ENCODE measurements around the gene SELENOF.

The SELENOF gene

GRCh38 chr1:86913896-86914600 lies at the start of gene SELENOF:
TSS of gene SELENOF (minus strand) at chr1:86914126. CDS start at chr1:86914111, 15 bp downstream.
- DNase-seq: peak; percentile 99
- H3K36me3 ChIP-seq: peaks cover 15% of the 10 kb centered on the region
- peak within 1 kb of the TSS; percentile 94 for H3K27ac ChIP-seq

GRCh38 chr1:86960548-86960947 lies 46.6 kb upstream of the SELENOF start:
- no peak overlapping the region for H3K27ac ChIP-seq
- no peaks in the 10 kb centered on the region for H3K36me3 ChIP-seq
- no peaks in the 10 kb centered on the region for H3K27me3 ChIP-seq (ENCODE audit: insufficient read depth, low read depth, severe bottlenecking)
- no peak overlapping the region for H3K4me3 ChIP-seq (ENCODE audit: low read depth, low read length)
- DNase-seq: no peak
- H3K9me3 ChIP-seq (ENCODE audit: severe bottlenecking): no peaks in the 10 kb centered on the region
- TF ChIP-seq CTCF (IDR thresholded peaks at IDR 0.05; ENCODE audit: low read depth, low read length): no peak

More at GRCh38 chr1:86913896-86914600, at the start of gene SELENOF:
- Histone ChIP-seq H3K4me3 (ENCODE audit: low read depth, low read length) (peak within 1 kb of the TSS; percentile 97), H3K9me3 (ENCODE audit: severe bottlenecking) (no peaks in the 10 kb centered on the region), H3K27me3 (ENCODE audit: insufficient read depth, low read depth, severe bottlenecking) (no peaks in the 10 kb centered on the region)
- no peak for TF ChIP-seq CTCF (IDR thresholded peaks at IDR 0.05; ENCODE audit: low read depth, low read length)

GRCh38 chr1:86957221-86957620 lies 43.3 kb upstream of the SELENOF start:
- no peak overlapping the region for H3K27ac ChIP-seq
- no peaks in the 10 kb centered on the region for H3K36me3 ChIP-seq
- no peak for DNase-seq
- TF ChIP-seq CTCF (IDR thresholded peaks at IDR 0.05; ENCODE audit: low read depth, low read length): no peak
- no peaks in the 10 kb centered on the region for H3K9me3 ChIP-seq (ENCODE audit: severe bottlenecking)
- H3K27me3 ChIP-seq (ENCODE audit: insufficient read depth, low read depth, severe bottlenecking): no peaks in the 10 kb centered on the region
- no peak overlapping the region for H3K4me3 ChIP-seq (ENCODE audit: low read depth, low read length)

GRCh38 chr1:86956221-86956620 lies 42.3 kb upstream of the SELENOF start:
- Histone ChIP-seq H3K27ac (no peak overlapping the region), H3K4me3 (ENCODE audit: low read depth, low read length) (no peak overlapping the region), H3K36me3 (no peaks in the 10 kb centered on the region), H3K9me3 (ENCODE audit: severe bottlenecking) (no peaks in the 10 kb centered on the region), H3K27me3 (ENCODE audit: insufficient read depth, low read depth, severe bottlenecking) (no peaks in the 10 kb centered on the region)
- no peak for TF ChIP-seq CTCF (IDR thresholded peaks at IDR 0.05; ENCODE audit: low read depth, low read length)
- no peak for DNase-seq

- H3K9me3 ChIP-seq (ENCODE audit: severe bottlenecking): no peaks in the 10 kb centered on the region
- no peak overlapping the region for H3K4me3 ChIP-seq (ENCODE audit: low read depth, low read length)
- TF ChIP-seq CTCF (IDR thresholded peaks at IDR 0.05; ENCODE audit: low read depth, low read length): no peak
- DNase-seq: no peak
- no peak overlapping the region for H3K27ac ChIP-seq
- no peaks in the 10 kb centered on the region for H3K27me3 ChIP-seq (ENCODE audit: insufficient read depth, low read depth, severe bottlenecking)
- no peaks in the 10 kb centered on the region for H3K36me3 ChIP-seq
Observed at GRCh38 chr1:86955678-86956077, 41.8 kb upstream of the SELENOF start.

- H3K9me3 ChIP-seq (ENCODE audit: severe bottlenecking): no peaks in the 10 kb centered on the region
- no peak overlapping the region for H3K4me3 ChIP-seq (ENCODE audit: low read depth, low read length)
- no peak overlapping the region for H3K27ac ChIP-seq
- no peaks in the 10 kb centered on the region for H3K27me3 ChIP-seq (ENCODE audit: insufficient read depth, low read depth, severe bottlenecking)
- no peak for DNase-seq
- TF ChIP-seq CTCF (IDR thresholded peaks at IDR 0.05; ENCODE audit: low read depth, low read length): no peak
- H3K36me3 ChIP-seq: no peaks in the 10 kb centered on the region
Observed at GRCh38 chr1:86953167-86953566, 39.2 kb upstream of the SELENOF start.

Measured in WERI-Rb-1 (cell line).